ENCODE measurements around the gene ENTPD2. TPM values are rescaled to one million over a fixed set of nuclear protein-coding genes. Genes with fewer than 3 reads are reported as not detected.

The ENTPD2 gene
- total RNA-seq, 4 donors from 2014 or later = 7.0 to 21.0 (median 18.1) TPM

GRCh38 chr9:137029058-137029936, 24.6 kb downstream of the ENTPD2 start:
- H3K36me3 ChIP-seq = no peaks in the 10 kb centered on the region
- H3K27ac ChIP-seq = peak overlapping the region; percentile 73 to 93 (median 84)
- peak overlapping the region in 3 of 4 donors; percentile 63 to 74 (median 68) for H3K4me3 ChIP-seq
- no peaks in the 10 kb centered on the region for H3K9me3 ChIP-seq
- TF ChIP-seq POLR2A (IDR thresholded peaks at IDR 0.05) (no peak), EP300 (IDR thresholded peaks at IDR 0.05) (no peak), CTCF (IDR thresholded peaks at IDR 0.05) (peak; percentile 83 to 96 (median 92))
- 33 to 37% methylated on average over 17 to 19 of the region's 19 CpGs for WGBS, 2 donors
- peak; percentile 64 to 78 for DNase-seq (ENCODE audit: low spot score in 2 of 2)
- peaks cover 0 to 64% (median 50%) of the 10 kb centered on the region in 4 donors for H3K4me1 ChIP-seq
- no peaks in the 10 kb centered on the region for H3K27me3 ChIP-seq

- no peak for DNase-seq (ENCODE audit: low spot score in 2 of 2)
- 0 to 2% methylated on average over 38 to 77 of the region's 98 CpGs for WGBS, 2 donors
These were observed 25.4 kb downstream of the ENTPD2 start for GRCh38 chr9:137028263-137029057.

GRCh38 chr9:137027369-137028262, 26.2 kb downstream of the ENTPD2 start, which contains the start of gene ABCA2:
Gene ABCA2 (minus strand): TSS chr9:137028237. CDS start chr9:137028140, 97 bp downstream.
- Histone ChIP-seq H3K27ac (peak within 1 kb of the TSS; percentile 78 to 97 (median 86)), H3K9me3 (no peaks in the 10 kb centered on the region), H3K36me3 (peaks cover 0 to 2% (median 0%) of the 10 kb centered on the region in 3 donors), H3K4me1 (peaks cover 0 to 80% (median 66%) of the 10 kb centered on the region in 4 donors), H3K27me3 (no peaks in the 10 kb centered on the region), H3K4me3 (peak within 1 kb of the TSS; percentile 63 to 74 (median 66))
- DNase-seq (ENCODE audit: low spot score in 2 of 2) = no peak
- WGBS, 2 donors = 5 to 12% methylated on average over 9 to 28 of the region's 95 CpGs
- TF ChIP-seq EP300 (IDR thresholded peaks at IDR 0.05) = no peak

More at GRCh38 chr9:137028263-137029057, 25.4 kb downstream of the ENTPD2 start:
- Histone ChIP-seq H3K4me3 (peak overlapping the region; percentile 47 to 74 (median 66)), H3K27ac (peak overlapping the region; percentile 73 to 93 (median 84)), H3K27me3 (no peaks in the 10 kb centered on the region), H3K36me3 (no peaks in the 10 kb centered on the region), H3K4me1 (peaks cover 0 to 72% (median 59%) of the 10 kb centered on the region in 4 donors), H3K9me3 (no peaks in the 10 kb centered on the region)
- TF ChIP-seq POLR2A (IDR thresholded peaks at IDR 0.05) (no peak), EP300 (IDR thresholded peaks at IDR 0.05) (no peak), CTCF (IDR thresholded peaks at IDR 0.05) (peak in 3 of 5 experiments; percentile 2 to 80 (median 51))

GRCh38 chr9:137026828-137027227, 27.0 kb downstream of the ENTPD2 start:
- Histone ChIP-seq H3K9me3 (no peaks in the 10 kb centered on the region), H3K4me3 (peak overlapping the region; percentile 43 to 63 (median 57)), H3K36me3 (peaks cover 0 to 8% (median 0%) of the 10 kb centered on the region in 3 donors), H3K4me1 (peaks cover 0 to 84% (median 71%) of the 10 kb centered on the region in 4 donors), H3K27ac (peak overlapping the region; percentile 78 to 97 (median 86)), H3K27me3 (no peaks in the 10 kb centered on the region)
- 56 to 61% methylated on average over 3 of the region's 4 CpGs for WGBS, 2 donors
- DNase-seq (ENCODE audit: low spot score in 2 of 2) = no peak
- no peak for TF ChIP-seq EP300 (IDR thresholded peaks at IDR 0.05)
- TF ChIP-seq POLR2A (IDR thresholded peaks at IDR 0.05) = no peak
- TF ChIP-seq CTCF (IDR thresholded peaks at IDR 0.05) = no peak

All from tibial nerve (tissue), 4 donors.